ENCODE data around the gene ZMYND12. TPM values are rescaled to one million over a fixed set of nuclear protein-coding genes. Genes with fewer than 3 reads are reported as not detected.

Gene ZMYND12
- total and polyA plus RNA-seq, 2 of the 4 experiments (the other 2 are of a cell fraction): under 0.01 to 0.03 TPM

- H3K9me1 ChIP-seq (ENCODE audit: insufficient read depth, low read length): no peaks in the 10 kb centered on the region
- H3K36me3 ChIP-seq (ENCODE audit: control insufficient read depth, insufficient read depth, low read length): no peaks in the 10 kb centered on the region
- no peak overlapping the region for H3K27ac ChIP-seq (ENCODE audit: insufficient read depth, low read length)
- no peak overlapping the region for H2BK15ac ChIP-seq (ENCODE audit: low read depth, low read length)
- H2AK5ac ChIP-seq (ENCODE audit: low read depth, low read length): no peak overlapping the region
- ATAC-seq (ENCODE audit: low read depth): no peak
- 0 out of 2 replicates have a peak, but pooled peaks cover 2% of the 10 kb centered on the region for H3K9me3 ChIP-seq (ENCODE audit: control insufficient read depth, insufficient read depth, low read length)
- in situ Hi-C loops (cut with MboI; ENCODE audit: low sequenced_read_pairs) (no loop called here), dilution Hi-C loops (cut with HindIII; ENCODE audit: low sequenced_read_pairs, unreplicated experiment) (no loop called here), intact Hi-C loops (cut with micrococcal nuclease) (no loop called here)
- H3K4me2 ChIP-seq (ENCODE audit: low read depth, low read length): no peak overlapping the region
- H3K27me3 ChIP-seq (ENCODE audit: control insufficient read depth, insufficient read depth, low read length): peaks cover 2% of the 10 kb centered on the region
- no peak overlapping the region for H2AK9ac ChIP-seq (replicated peaks; ENCODE audit: low read depth, low read length, poor library complexity)
- no peak overlapping the region for H3K4me3 ChIP-seq (ENCODE audit: insufficient read depth, low read depth, low read length)
- DNase-seq: no peak
- no peak overlapping the region for H2AFZ ChIP-seq (replicated peaks; ENCODE audit: low read length, poor library complexity)
- POLR2A ChIA-PET (ENCODE audit: unreplicated experiment): no interaction called here
- no peak overlapping the region for H4K5ac ChIP-seq (ENCODE audit: low read depth, low read length)
- no peak overlapping the region for H3K4ac ChIP-seq (ENCODE audit: low read depth, low read length)
- TF ChIP-seq RAD21 (IDR thresholded peaks at IDR 0.05; ENCODE audit: low read length) (no peak), SMC3 (IDR thresholded peaks at IDR 0.05; ENCODE audit: low read depth, low read length) (no peak), MXI1 (IDR thresholded peaks at IDR 0.05; ENCODE audit: borderline replicate concordance, low read depth, low read length) (no peak), POLR2A (IDR thresholded peaks at IDR 0.05; ENCODE audit: low read depth, low read length) (no peak), USF2 (IDR thresholded peaks at IDR 0.05; ENCODE audit: low read depth, low read length) (no peak), RCOR1 (IDR thresholded peaks at IDR 0.05; ENCODE audit: insufficient replicate concordance, low read length) (no peak)
- TF ChIP-seq, protein P1, sequence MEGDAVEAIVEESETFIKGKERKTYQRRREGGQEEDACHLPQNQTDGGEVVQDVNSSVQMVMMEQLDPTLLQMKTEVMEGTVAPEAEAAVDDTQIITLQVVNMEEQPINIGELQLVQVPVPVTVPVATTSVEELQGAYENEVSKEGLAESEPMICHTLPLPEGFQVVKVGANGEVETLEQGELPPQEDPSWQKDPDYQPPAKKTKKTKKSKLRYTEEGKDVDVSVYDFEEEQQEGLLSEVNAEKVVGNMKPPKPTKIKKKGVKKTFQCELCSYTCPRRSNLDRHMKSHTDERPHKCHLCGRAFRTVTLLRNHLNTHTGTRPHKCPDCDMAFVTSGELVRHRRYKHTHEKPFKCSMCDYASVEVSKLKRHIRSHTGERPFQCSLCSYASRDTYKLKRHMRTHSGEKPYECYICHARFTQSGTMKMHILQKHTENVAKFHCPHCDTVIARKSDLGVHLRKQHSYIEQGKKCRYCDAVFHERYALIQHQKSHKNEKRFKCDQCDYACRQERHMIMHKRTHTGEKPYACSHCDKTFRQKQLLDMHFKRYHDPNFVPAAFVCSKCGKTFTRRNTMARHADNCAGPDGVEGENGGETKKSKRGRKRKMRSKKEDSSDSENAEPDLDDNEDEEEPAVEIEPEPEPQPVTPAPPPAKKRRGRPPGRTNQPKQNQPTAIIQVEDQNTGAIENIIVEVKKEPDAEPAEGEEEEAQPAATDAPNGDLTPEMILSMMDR (conservative IDR thresholded peaks at IDR 0.05; ENCODE audit: low read depth, low read length): no peak
- no peaks in the 10 kb centered on the region for H3K4me1 ChIP-seq (ENCODE audit: control insufficient read depth, insufficient read depth, low read length)
- no peak overlapping the region for H4K8ac ChIP-seq (ENCODE audit: low read depth in 2 of 2, low read length in 2 of 2)
- no peak overlapping the region for H4K91ac ChIP-seq (ENCODE audit: insufficient read depth, low read depth, low read length)
- H2BK5ac ChIP-seq (ENCODE audit: low read depth, low read length, poor library complexity, severe bottlenecking): no peak overlapping the region
- H3K18ac ChIP-seq (ENCODE audit: low read depth, low read length): no peak overlapping the region
- no peaks in the 10 kb centered on the region for H4K20me1 ChIP-seq (ENCODE audit: insufficient read depth, low read length)
- no peak overlapping the region for H2BK20ac ChIP-seq (ENCODE audit: low read depth, low read length)
- no peak overlapping the region for H3K23ac ChIP-seq (ENCODE audit: low read depth, low read length)
- WGBS, 2 experiments (ENCODE audit: extremely low coverage in 2 of 2, insufficient read length in 1 of 2): no CpG with 5 or more reads among the region's 1 CpG
- no peak overlapping the region for H3K9ac ChIP-seq (ENCODE audit: low read depth, low read length)
- H3K79me1 ChIP-seq (ENCODE audit: low read depth in 1 of 2, low read length in 2 of 2): no peaks in the 10 kb centered on the region
- no peak overlapping the region for H3K56ac ChIP-seq (ENCODE audit: extremely low read depth, insufficient read depth, low read length)
- H3K14ac ChIP-seq (replicated peaks; ENCODE audit: low read depth, low read length): no peak overlapping the region
- no peak overlapping the region for H2BK120ac ChIP-seq (ENCODE audit: low read depth, low read length)
- CTCF ChIA-PET: no interaction called here
- no TSS peak for BruUV-seq (replicated peaks)
Measured at GRCh38 chr1:42450061-42450460, 5.8 kb downstream of the ZMYND12 start.

All from IMR-90 (cell line).